ENCODE results near the gene BHLHA9. TPM values are rescaled to one million over a fixed set of nuclear protein-coding genes. Genes with fewer than 3 reads are reported as not detected.

BHLHA9 gene
- total and polyA plus RNA-seq, 9 of the 15 experiments (the other 6 are each of a cell fraction or from before 2014, with no cell fraction given): not detected

DNA sequence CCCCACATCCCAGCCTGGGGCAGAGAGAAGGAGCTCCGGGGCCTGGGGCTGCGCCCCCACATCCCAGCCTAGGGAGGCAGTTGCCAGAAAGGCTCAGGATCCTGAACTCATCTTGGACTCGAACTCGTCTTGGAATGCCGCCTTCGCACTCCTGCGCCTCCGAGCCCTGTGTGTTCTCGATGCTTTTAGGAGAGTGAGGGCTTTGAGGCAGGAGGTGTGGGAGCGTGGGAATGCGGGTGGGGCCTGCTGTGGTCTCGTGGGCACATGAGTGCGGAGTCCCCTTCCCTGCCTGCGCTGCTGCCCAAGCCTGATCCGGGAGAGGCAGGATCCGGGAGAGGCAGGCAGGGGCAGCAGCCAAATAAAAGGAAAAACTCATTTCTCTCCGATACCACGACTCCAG lies 1.2 kb downstream of the BHLHA9 start:
- in situ Hi-C loops (cut with MboI): loop anchor here (10.0 kb wide), 1 partner anchor 243 kb away; the partner anchor contains the start of gene INPP5K
- TF ChIP-seq, protein P1, sequence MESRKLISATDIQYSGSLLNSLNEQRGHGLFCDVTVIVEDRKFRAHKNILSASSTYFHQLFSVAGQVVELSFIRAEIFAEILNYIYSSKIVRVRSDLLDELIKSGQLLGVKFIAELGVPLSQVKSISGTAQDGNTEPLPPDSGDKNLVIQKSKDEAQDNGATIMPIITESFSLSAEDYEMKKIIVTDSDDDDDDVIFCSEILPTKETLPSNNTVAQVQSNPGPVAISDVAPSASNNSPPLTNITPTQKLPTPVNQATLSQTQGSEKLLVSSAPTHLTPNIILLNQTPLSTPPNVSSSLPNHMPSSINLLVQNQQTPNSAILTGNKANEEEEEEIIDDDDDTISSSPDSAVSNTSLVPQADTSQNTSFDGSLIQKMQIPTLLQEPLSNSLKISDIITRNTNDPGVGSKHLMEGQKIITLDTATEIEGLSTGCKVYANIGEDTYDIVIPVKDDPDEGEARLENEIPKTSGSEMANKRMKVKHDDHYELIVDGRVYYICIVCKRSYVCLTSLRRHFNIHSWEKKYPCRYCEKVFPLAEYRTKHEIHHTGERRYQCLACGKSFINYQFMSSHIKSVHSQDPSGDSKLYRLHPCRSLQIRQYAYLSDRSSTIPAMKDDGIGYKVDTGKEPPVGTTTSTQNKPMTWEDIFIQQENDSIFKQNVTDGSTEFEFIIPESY (CRISPR knock-in tag; IDR thresholded peaks at IDR 0.05): no peak
- TF ChIP-seq TAF9B (IDR thresholded peaks at IDR 0.05; ENCODE audit: partially characterized antibody) (no peak), SAFB2 (IDR thresholded peaks at IDR 0.05; ENCODE audit: borderline replicate concordance, low read depth, low read length, severe bottlenecking) (no peak), MXI1 (IDR thresholded peaks at IDR 0.05; ENCODE audit: low read depth, low read length) (no peak), EZH2 (IDR thresholded peaks at IDR 0.05; ENCODE audit: borderline replicate concordance, low read depth, low read length) (no peak), HCFC1 (IDR thresholded peaks at IDR 0.05; ENCODE audit: low read depth, low read length) (no peak), ARHGAP35 (IDR thresholded peaks at IDR 0.05; ENCODE audit: partially characterized antibody) (no peak), ZNF174 (CRISPR knock-in tag; IDR thresholded peaks at IDR 0.05) (no peak), CSDE1 (IDR thresholded peaks at IDR 0.05) (no peak), ARID2 (IDR thresholded peaks at IDR 0.05) (no peak), CBX1 (IDR thresholded peaks at IDR 0.05; ENCODE audit: low read depth) (no peak), SIRT6 (IDR thresholded peaks at IDR 0.05; ENCODE audit: low read depth, low read length) (no peak), NEUROD1 (IDR thresholded peaks at IDR 0.05; ENCODE audit: borderline replicate concordance, low read depth, low read length, partially characterized antibody) (no peak)
- TF ChIP-seq, protein P2, sequence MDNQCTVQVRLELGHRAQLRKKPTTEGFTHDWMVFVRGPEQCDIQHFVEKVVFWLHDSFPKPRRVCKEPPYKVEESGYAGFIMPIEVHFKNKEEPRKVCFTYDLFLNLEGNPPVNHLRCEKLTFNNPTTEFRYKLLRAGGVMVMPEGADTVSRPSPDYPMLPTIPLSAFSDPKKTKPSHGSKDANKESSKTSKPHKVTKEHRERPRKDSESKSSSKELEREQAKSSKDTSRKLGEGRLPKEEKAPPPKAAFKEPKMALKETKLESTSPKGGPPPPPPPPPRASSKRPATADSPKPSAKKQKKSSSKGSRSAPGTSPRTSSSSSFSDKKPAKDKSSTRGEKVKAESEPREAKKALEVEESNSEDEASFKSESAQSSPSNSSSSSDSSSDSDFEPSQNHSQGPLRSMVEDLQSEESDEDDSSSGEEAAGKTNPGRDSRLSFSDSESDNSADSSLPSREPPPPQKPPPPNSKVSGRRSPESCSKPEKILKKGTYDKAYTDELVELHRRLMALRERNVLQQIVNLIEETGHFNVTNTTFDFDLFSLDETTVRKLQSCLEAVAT (IDR thresholded peaks at IDR 0.05): no peak
- TF ChIP-seq, protein P3, sequence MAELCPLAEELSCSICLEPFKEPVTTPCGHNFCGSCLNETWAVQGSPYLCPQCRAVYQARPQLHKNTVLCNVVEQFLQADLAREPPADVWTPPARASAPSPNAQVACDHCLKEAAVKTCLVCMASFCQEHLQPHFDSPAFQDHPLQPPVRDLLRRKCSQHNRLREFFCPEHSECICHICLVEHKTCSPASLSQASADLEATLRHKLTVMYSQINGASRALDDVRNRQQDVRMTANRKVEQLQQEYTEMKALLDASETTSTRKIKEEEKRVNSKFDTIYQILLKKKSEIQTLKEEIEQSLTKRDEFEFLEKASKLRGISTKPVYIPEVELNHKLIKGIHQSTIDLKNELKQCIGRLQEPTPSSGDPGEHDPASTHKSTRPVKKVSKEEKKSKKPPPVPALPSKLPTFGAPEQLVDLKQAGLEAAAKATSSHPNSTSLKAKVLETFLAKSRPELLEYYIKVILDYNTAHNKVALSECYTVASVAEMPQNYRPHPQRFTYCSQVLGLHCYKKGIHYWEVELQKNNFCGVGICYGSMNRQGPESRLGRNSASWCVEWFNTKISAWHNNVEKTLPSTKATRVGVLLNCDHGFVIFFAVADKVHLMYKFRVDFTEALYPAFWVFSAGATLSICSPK (IDR thresholded peaks at IDR 0.05; ENCODE audit: borderline replicate concordance): no peak
- TF ChIP-seq, protein P4, sequence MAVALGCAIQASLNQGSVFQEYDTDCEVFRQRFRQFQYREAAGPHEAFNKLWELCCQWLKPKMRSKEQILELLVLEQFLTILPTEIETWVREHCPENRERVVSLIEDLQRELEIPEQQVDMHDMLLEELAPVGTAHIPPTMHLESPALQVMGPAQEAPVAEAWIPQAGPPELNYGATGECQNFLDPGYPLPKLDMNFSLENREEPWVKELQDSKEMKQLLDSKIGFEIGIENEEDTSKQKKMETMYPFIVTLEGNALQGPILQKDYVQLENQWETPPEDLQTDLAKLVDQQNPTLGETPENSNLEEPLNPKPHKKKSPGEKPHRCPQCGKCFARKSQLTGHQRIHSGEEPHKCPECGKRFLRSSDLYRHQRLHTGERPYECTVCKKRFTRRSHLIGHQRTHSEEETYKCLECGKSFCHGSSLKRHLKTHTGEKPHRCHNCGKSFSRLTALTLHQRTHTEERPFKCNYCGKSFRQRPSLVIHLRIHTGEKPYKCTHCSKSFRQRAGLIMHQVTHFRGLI (CRISPR knock-in tag; IDR thresholded peaks at IDR 0.05): no peak

More for the DNA sequence above, 1.2 kb downstream of the BHLHA9 start:
- Histone ChIP-seq H2AFZ (ENCODE audit: low read depth, low read length) (no peak overlapping the region), H3K36me3 (ENCODE audit: control insufficient read depth, insufficient read depth, low read length) (no peaks in the 10 kb centered on the region), H3K27me3 (ENCODE audit: control insufficient read depth in 2 of 2, insufficient read depth in 2 of 2, low read length in 2 of 2) (peaks cover 0 to 4% of the 10 kb centered on the region in 2 experiments; a peak in 2 of 5 replicates), H3K27ac (ENCODE audit: extremely low read depth, low read depth, low read length) (no peak overlapping the region), H3K4me3 (no peak overlapping the region), H3K9me1 (ENCODE audit: control insufficient read depth, insufficient read depth, low read length) (no peaks in the 10 kb centered on the region), H3K79me2 (ENCODE audit: control insufficient read depth, insufficient read depth, low read length) (no peaks in the 10 kb centered on the region), H4K20me1 (replicated peaks; ENCODE audit: control insufficient read depth, insufficient read depth, low read length) (no peaks in the 10 kb centered on the region), H3K4me1 (replicated peaks in 1 of 2; ENCODE audit: control insufficient read depth in 2 of 2, insufficient read depth in 2 of 2, low read length in 2 of 2) (peaks cover 2 to 30% of the 10 kb centered on the region in 2 experiments; a peak in 4 of 5 replicates), H3K9me3 (replicated peaks; ENCODE audit: control insufficient read depth, insufficient read depth, low read depth, low read length) (no peaks in the 10 kb centered on the region), H3K9ac (ENCODE audit: insufficient read depth in 1 of 2, low read depth in 2 of 2, low read length in 2 of 2) (no peak overlapping the region; a peak in 1 of 4 replicates), H3K4me2 (ENCODE audit: insufficient read depth, low read length) (no peak overlapping the region)
- no TSS peak for BruUV-seq (replicated peaks)
- ChIA-PET POLR2A (no interaction called here), CTCF (ENCODE audit: low intra/inter-chr PET ratio) (no interaction called here)
- 43% methylated on average over 15 of the region's 18 CpGs for WGBS (ENCODE audit: insufficient coverage, low coverage, missing lambda C conversion rate)
- DNase-seq (ENCODE audit: extremely low read depth in 1 of 4, low spot score in 3 of 4) (no peak), FAIRE-seq (no peak), ATAC-seq (no peak)
- intact Hi-C loops (cut with micrococcal nuclease): loop anchor here (10.0 kb wide), 1 partner anchor 243 kb away; the partner anchor contains the start of gene INPP5K

Data from K562 (cell line).